ENCODE measurements around the gene RRP8. TPM values are rescaled to one million over a fixed set of nuclear protein-coding genes. Genes with fewer than 3 reads are reported as not detected.
A peak's percentile ranks its signal among the peaks of the same experiment; 100 is the strongest.

Gene RRP8
- total RNA-seq, 6 donors from 2014 or later, result 13.4 to 25.2 (median 22.1) TPM

DNA sequence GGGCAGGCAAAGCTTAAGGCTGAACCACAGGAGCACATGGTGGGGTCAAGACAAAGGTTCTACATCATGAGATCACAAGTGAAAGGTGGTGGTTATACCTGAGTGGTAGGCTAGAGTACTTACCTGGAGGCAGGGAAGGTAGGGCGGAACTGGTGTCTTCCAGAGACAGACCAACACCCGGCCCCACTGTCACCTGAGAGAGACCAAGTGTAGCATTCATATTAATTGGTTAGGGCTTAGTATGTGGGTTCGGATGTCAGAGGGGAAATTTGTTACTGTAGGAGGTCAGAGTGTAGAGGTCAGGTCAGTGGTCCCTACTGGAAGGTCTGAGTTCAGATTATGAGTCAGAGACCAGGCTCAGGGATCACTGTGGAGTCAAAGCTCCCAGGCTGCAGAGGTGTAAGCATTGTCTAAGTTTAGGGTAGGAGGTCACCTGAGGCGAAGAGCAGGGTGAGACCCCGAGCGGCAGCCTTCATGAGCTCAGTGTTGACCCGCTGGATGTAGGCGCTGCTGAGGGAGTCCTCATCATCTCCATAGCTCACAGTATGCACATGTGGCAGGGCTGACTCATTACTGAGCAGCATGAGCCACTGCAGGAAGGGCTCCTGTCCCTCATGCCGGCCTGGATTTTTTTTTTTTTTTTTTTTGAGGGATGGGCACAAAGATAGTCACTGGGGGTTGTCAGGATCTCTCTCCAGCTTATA, 12.6 kb upstream of the RRP8 start:
- H3K27ac ChIP-seq, result no peak overlapping the region
- H3K27me3 ChIP-seq, result no peaks in the 10 kb centered on the region
- TF ChIP-seq EP300 (IDR thresholded peaks at IDR 0.05) (no peak), POLR2AphosphoS5 (IDR thresholded peaks at IDR 0.05) (no peak), POLR2A (IDR thresholded peaks at IDR 0.05) (no peak)
- TF ChIP-seq, protein P1, sequence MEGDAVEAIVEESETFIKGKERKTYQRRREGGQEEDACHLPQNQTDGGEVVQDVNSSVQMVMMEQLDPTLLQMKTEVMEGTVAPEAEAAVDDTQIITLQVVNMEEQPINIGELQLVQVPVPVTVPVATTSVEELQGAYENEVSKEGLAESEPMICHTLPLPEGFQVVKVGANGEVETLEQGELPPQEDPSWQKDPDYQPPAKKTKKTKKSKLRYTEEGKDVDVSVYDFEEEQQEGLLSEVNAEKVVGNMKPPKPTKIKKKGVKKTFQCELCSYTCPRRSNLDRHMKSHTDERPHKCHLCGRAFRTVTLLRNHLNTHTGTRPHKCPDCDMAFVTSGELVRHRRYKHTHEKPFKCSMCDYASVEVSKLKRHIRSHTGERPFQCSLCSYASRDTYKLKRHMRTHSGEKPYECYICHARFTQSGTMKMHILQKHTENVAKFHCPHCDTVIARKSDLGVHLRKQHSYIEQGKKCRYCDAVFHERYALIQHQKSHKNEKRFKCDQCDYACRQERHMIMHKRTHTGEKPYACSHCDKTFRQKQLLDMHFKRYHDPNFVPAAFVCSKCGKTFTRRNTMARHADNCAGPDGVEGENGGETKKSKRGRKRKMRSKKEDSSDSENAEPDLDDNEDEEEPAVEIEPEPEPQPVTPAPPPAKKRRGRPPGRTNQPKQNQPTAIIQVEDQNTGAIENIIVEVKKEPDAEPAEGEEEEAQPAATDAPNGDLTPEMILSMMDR (IDR thresholded peaks at IDR 0.05), result no peak
- H3K4me3 ChIP-seq, result no peak overlapping the region
- no peaks in the 10 kb centered on the region for H3K9me3 ChIP-seq
- 88 to 95% methylated on average over 9 of the region's 9 CpGs for WGBS, 2 donors
- H3K4me1 ChIP-seq, result peaks cover 30 to 46% (median 41%) of the 10 kb centered on the region in 4 donors
- H3K36me3 ChIP-seq, result peaks cover under 1 to 32% (median 17%) of the 10 kb centered on the region in 4 donors
- no peak for ATAC-seq (ENCODE audit: low FRiP score in 2 of 2)
- no peak for DNase-seq

DNA sequence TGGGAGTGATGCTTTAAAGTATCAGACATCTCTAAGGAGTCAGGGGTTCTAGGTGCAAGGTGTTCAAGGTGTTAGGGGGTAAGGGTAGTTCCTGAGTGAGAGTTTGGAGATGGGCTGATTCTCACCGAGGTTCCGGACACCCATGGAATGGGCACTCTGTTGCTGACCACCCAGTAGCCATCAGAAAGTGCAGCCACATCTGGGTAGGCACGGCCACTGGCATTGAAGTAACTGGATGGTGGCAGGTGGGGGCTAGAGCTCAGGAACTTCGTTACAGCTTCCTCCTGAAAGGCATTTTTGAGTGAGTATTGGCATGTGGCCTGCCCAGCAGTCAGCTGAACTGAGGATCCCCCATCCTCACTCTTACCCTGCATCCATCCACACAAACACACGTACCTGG, 11.6 kb upstream of the RRP8 start:
- H3K4me3 ChIP-seq, result no peak overlapping the region
- whole genome bisulfite sequencing, 2 donors, result 95 to 99% methylated on average over 4 to 5 of the region's 5 CpGs
- H3K9me3 ChIP-seq, result no peaks in the 10 kb centered on the region
- H3K27me3 ChIP-seq, result no peaks in the 10 kb centered on the region
- DNase-seq (no peak), ATAC-seq (ENCODE audit: low FRiP score in 2 of 2) (no peak)
- H3K36me3 ChIP-seq, result peaks cover 11 to 42% (median 26%) of the 10 kb centered on the region in 4 donors
- TF ChIP-seq, protein P1 (IDR thresholded peaks at IDR 0.05), result no peak
- TF ChIP-seq POLR2AphosphoS5 (IDR thresholded peaks at IDR 0.05) (no peak), POLR2A (IDR thresholded peaks at IDR 0.05) (no peak), EP300 (IDR thresholded peaks at IDR 0.05) (no peak)
- peaks cover 36 to 56% (median 47%) of the 10 kb centered on the region in 4 donors for H3K4me1 ChIP-seq
- no peak overlapping the region for H3K27ac ChIP-seq

DNA sequence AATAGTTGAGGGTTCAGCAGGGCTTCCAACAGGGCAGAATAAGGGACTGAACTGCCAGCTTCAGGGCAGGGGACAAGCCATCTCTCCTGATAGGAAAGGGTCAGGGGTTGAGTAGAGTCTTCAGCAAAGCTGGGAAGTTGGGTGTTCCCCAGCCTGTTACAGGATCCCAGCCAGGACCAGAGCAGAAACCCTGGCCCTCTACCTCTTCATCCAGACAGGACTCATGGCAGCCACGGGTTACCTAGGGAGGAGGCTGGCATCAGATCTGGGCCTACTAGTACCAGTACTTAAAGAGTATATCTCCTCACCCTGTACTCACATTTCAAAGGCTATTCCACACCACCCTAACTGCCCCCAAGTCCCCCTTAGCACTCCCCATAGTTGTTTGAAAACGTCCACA, 11.0 kb upstream of the RRP8 start:
- TF ChIP-seq EP300 (IDR thresholded peaks at IDR 0.05), result no peak
- no peak for TF ChIP-seq POLR2A (IDR thresholded peaks at IDR 0.05)
- TF ChIP-seq POLR2AphosphoS5 (IDR thresholded peaks at IDR 0.05), result no peak
- TF ChIP-seq, protein P1 (IDR thresholded peaks at IDR 0.05), result no peak
- ATAC-seq (ENCODE audit: low FRiP score in 2 of 2) (no peak), DNase-seq (no peak)
- WGBS, 2 donors, result 85 to 90% methylated on average over 2 of the region's 2 CpGs
- Histone ChIP-seq H3K27me3 (no peaks in the 10 kb centered on the region), H3K4me1 (peaks cover 36 to 56% (median 44%) of the 10 kb centered on the region in 4 donors), H3K27ac (peak overlapping the region in 1 of 4 donors; percentile 4), H3K36me3 (peaks cover 16 to 48% (median 32%) of the 10 kb centered on the region in 4 donors), H3K4me3 (no peak overlapping the region), H3K9me3 (no peaks in the 10 kb centered on the region)

DNA sequence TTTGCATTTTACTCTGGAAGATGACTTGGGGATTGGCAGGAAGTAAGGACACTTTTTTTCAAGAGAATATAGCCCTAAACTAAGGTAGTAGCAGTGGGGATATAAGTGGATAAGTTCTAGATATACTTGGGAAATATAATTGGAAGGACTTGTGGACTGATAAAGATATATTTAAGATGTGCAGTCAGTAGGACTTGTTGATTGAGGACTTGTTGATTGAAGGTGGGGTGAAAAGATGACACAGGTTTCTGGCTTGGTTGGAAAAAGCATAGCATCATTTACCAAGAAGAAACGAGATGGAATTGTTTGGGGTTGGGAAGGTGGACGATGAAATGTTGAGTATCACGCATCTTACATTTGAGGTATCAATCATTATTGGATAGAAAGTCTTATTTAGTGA, 10.1 kb upstream of the RRP8 start:
- Histone ChIP-seq H3K4me1 (peaks cover 33 to 55% (median 46%) of the 10 kb centered on the region in 4 donors), H3K9me3 (no peaks in the 10 kb centered on the region), H3K27ac (peak overlapping the region; percentile 94 to 100 (median 99)), H3K36me3 (peaks cover 25 to 58% (median 42%) of the 10 kb centered on the region in 4 donors), H3K27me3 (no peaks in the 10 kb centered on the region), H3K4me3 (peak overlapping the region in 1 of 4 donors; percentile 67)
- ATAC-seq (ENCODE audit: low FRiP score in 2 of 2), result no peak
- TF ChIP-seq POLR2A (IDR thresholded peaks at IDR 0.05), result no peak
- no peak for TF ChIP-seq EP300 (IDR thresholded peaks at IDR 0.05)
- TF ChIP-seq POLR2AphosphoS5 (IDR thresholded peaks at IDR 0.05), result no peak
- TF ChIP-seq, protein P1 (IDR thresholded peaks at IDR 0.05), result no peak
- WGBS, 2 donors, result 95% methylated on average over 3 of the region's 3 CpGs
- no peak for DNase-seq

Measured in upper lobe of left lung (tissue), 6 donors.